Gastrocnemius medialis (tissue), 4 donors: ENCODE measurements around the gene ZNF536.

Source experiments
- CTCF ChIP-seq, 5 experiments: fragments of 450-650 bp in 3 of 5; fragments of 200-600 bp in 2 of 5; sonication (generic) in 2 of 5; IDR thresholded peaks in 4 of 5; conservative IDR thresholded peaks in 1 of 5; 1 replicate in 4 of 5; 2 replicates in 1 of 5; pipeline ENCODE4 v1.5.1; 2016 to 2019; ENCODE audit warnings: antibody characterized with exemption in 5 of 5, mild to moderate bottlenecking in 3 of 5, moderate library complexity in 3 of 5
- POLR2A ChIP-seq, 2 donors: fragments of 450-650 bp; IDR thresholded peaks; one replicate each; pipeline ENCODE4 v1.6.1; 2017; ENCODE audit warnings: antibody characterized with exemption in 2 of 2, mild to moderate bottlenecking in 2 of 2, moderate library complexity in 2 of 2

- TF ChIP-seq CTCF (IDR thresholded peaks at IDR 0.05 in 4 of 5, conservative IDR thresholded peaks at IDR 0.05 in 1 of 5) (no peak), POLR2A (IDR thresholded peaks at IDR 0.05) (no peak)
Measured at GRCh38 chr19:30428844-30429243, 56.7 kb downstream of the ZNF536 start.
